ENCODE data around the gene LYZL6. TPM values are rescaled to one million over a fixed set of nuclear protein-coding genes. Genes with fewer than 3 reads are reported as not detected.
A peak's percentile ranks its signal among the peaks of the same experiment; 100 is the strongest.

LYZL6 gene
- total and polyA plus RNA-seq, 10 of the 15 experiments (the other 5 are each of a cell fraction or from before 2014, with no cell fraction given) = not detected

DNA sequence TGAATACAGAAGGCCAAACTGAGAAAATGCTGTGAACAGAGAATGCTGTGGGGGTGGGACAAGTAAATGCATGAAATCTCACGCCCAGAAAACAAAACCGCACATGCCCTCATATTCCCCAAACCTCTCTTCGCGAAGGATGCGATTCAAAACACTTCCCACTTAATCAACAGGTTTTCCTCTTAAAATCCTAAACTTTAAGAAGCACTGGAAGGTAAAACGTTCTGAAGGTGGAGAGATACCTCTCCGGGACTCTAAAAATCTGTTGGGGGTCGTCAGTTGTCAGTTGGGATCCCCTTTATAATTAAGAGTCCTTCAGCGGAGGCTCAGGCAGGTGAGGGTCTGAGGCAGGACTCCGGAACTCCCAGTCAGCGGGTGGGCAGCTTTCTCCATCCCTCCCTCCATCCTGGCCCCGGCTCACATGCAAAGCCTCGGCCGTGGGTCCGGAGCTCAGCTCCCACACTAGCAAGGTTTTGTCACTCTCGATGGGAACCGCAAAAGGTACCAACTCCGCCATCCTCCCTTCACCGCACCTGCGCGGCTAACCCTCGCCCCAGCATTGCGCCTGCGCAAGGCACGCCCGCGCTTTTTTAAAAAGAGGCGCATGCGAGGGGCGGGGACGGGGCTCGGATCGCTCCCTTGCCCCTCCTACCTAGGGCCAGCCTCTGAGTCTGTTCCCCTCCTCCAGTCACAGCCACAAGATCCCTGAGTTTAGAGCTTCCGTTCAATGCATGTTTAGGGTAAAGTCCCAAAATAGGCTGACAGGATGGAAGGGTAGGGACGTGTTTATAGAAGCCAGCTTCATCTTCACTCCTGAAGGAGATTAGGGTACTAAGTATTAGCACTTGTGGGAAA, 13.1 kb downstream of the LYZL6 start, which contains the start of gene RDM1 (continued):
- TF ChIP-seq, protein P1, sequence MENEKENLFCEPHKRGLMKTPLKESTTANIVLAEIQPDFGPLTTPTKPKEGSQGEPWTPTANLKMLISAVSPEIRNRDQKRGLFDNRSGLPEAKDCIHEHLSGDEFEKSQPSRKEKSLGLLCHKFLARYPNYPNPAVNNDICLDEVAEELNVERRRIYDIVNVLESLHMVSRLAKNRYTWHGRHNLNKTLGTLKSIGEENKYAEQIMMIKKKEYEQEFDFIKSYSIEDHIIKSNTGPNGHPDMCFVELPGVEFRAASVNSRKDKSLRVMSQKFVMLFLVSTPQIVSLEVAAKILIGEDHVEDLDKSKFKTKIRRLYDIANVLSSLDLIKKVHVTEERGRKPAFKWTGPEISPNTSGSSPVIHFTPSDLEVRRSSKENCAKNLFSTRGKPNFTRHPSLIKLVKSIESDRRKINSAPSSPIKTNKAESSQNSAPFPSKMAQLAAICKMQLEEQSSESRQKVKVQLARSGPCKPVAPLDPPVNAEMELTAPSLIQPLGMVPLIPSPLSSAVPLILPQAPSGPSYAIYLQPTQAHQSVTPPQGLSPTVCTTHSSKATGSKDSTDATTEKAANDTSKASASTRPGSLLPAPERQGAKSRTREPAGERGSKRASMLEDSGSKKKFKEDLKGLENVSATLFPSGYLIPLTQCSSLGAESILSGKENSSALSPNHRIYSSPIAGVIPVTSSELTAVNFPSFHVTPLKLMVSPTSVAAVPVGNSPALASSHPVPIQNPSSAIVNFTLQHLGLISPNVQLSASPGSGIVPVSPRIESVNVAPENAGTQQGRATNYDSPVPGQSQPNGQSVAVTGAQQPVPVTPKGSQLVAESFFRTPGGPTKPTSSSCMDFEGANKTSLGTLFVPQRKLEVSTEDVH (IDR thresholded peaks at IDR 0.05; ENCODE audit: low read depth, partially characterized antibody) = no peak
- TF ChIP-seq, protein P2, sequence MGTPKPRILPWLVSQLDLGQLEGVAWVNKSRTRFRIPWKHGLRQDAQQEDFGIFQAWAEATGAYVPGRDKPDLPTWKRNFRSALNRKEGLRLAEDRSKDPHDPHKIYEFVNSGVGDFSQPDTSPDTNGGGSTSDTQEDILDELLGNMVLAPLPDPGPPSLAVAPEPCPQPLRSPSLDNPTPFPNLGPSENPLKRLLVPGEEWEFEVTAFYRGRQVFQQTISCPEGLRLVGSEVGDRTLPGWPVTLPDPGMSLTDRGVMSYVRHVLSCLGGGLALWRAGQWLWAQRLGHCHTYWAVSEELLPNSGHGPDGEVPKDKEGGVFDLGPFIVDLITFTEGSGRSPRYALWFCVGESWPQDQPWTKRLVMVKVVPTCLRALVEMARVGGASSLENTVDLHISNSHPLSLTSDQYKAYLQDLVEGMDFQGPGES (IDR thresholded peaks at IDR 0.05) = 0 out of 2 replicates have a peak, but pooled peaks have one; percentile 17
- TF ChIP-seq HDGF (IDR thresholded peaks at IDR 0.05) (peak; percentile 43; the same call in 1 of the 2 replicates), KAT2A (conservative IDR thresholded peaks at IDR 0.05; ENCODE audit: control insufficient read depth, low read depth, low read length) (no peak), NFYA (IDR thresholded peaks at IDR 0.05; ENCODE audit: borderline replicate concordance, low read depth, low read length) (no peak), MXI1 (IDR thresholded peaks at IDR 0.05; ENCODE audit: low read depth, low read length) (peak; percentile 93), CHD2 (IDR thresholded peaks at IDR 0.05; ENCODE audit: borderline replicate concordance, low read depth, low read length) (peak; percentile 56; the same call in 1 of the 2 replicates), ZNF207 (IDR thresholded peaks at IDR 0.05; ENCODE audit: borderline replicate concordance) (peak; percentile 72; the same call in 1 of the 2 replicates), EED (IDR thresholded peaks at IDR 0.05; ENCODE audit: low read depth) (no peak), FOS (IDR thresholded peaks at IDR 0.05; ENCODE audit: borderline replicate concordance, extremely low read depth, insufficient read length) (no peak), SUPT20H (IDR thresholded peaks at IDR 0.05; ENCODE audit: borderline replicate concordance, control insufficient read depth, low read depth, low read length) (no peak), SPI1 (IDR thresholded peaks at IDR 0.05; ENCODE audit: borderline replicate concordance, insufficient read depth, low read depth, low read length) (no peak)
- TF ChIP-seq, protein P3, sequence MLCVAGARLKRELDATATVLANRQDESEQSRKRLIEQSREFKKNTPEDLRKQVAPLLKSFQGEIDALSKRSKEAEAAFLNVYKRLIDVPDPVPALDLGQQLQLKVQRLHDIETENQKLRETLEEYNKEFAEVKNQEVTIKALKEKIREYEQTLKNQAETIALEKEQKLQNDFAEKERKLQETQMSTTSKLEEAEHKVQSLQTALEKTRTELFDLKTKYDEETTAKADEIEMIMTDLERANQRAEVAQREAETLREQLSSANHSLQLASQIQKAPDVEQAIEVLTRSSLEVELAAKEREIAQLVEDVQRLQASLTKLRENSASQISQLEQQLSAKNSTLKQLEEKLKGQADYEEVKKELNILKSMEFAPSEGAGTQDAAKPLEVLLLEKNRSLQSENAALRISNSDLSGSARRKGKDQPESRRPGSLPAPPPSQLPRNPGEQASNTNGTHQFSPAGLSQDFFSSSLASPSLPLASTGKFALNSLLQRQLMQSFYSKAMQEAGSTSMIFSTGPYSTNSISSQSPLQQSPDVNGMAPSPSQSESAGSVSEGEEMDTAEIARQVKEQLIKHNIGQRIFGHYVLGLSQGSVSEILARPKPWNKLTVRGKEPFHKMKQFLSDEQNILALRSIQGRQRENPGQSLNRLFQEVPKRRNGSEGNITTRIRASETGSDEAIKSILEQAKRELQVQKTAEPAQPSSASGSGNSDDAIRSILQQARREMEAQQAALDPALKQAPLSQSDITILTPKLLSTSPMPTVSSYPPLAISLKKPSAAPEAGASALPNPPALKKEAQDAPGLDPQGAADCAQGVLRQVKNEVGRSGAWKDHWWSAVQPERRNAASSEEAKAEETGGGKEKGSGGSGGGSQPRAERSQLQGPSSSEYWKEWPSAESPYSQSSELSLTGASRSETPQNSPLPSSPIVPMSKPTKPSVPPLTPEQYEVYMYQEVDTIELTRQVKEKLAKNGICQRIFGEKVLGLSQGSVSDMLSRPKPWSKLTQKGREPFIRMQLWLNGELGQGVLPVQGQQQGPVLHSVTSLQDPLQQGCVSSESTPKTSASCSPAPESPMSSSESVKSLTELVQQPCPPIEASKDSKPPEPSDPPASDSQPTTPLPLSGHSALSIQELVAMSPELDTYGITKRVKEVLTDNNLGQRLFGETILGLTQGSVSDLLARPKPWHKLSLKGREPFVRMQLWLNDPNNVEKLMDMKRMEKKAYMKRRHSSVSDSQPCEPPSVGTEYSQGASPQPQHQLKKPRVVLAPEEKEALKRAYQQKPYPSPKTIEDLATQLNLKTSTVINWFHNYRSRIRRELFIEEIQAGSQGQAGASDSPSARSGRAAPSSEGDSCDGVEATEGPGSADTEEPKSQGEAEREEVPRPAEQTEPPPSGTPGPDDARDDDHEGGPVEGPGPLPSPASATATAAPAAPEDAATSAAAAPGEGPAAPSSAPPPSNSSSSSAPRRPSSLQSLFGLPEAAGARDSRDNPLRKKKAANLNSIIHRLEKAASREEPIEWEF (IDR thresholded peaks at IDR 0.05; ENCODE audit: insufficient replicate concordance, low read depth, low read length) = no peak
- TF ChIP-seq, protein P4, sequence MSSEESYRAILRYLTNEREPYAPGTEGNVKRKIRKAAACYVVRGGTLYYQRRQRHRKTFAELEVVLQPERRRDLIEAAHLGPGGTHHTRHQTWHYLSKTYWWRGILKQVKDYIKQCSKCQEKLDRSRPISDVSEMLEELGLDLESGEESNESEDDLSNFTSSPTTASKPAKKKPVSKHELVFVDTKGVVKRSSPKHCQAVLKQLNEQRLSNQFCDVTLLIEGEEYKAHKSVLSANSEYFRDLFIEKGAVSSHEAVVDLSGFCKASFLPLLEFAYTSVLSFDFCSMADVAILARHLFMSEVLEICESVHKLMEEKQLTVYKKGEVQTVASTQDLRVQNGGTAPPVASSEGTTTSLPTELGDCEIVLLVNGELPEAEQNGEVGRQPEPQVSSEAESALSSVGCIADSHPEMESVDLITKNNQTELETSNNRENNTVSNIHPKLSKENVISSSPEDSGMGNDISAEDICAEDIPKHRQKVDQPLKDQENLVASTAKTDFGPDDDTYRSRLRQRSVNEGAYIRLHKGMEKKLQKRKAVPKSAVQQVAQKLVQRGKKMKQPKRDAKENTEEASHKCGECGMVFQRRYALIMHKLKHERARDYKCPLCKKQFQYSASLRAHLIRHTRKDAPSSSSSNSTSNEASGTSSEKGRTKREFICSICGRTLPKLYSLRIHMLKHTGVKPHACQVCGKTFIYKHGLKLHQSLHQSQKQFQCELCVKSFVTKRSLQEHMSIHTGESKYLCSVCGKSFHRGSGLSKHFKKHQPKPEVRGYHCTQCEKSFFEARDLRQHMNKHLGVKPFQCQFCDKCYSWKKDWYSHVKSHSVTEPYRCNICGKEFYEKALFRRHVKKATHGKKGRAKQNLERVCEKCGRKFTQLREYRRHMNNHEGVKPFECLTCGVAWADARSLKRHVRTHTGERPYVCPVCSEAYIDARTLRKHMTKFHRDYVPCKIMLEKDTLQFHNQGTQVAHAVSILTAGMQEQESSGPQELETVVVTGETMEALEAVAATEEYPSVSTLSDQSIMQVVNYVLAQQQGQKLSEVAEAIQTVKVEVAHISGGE (CRISPR knock-in tag; IDR thresholded peaks at IDR 0.05) = no peak
